Testis (tissue), 2 donors: ENCODE results near the gene VSX2.

ENCODE experiments used
- CTCF ChIP-seq, 3 experiments: fragments of 450-650 bp in 2 of 3; fragments of 200-600 bp in 1 of 3; sonication (generic) in 1 of 3; IDR thresholded peaks; one replicate each; pipeline ENCODE4 v1.5.1; 2016 to 2019; ENCODE audit warnings: antibody characterized with exemption in 3 of 3, mild to moderate bottlenecking in 2 of 3, moderate library complexity in 1 of 3
- POLR2A ChIP-seq: fragments of 450-650 bp; IDR thresholded peaks from one replicate; pipeline ENCODE4 v1.6.1; 2017; ENCODE audit warnings: antibody characterized with exemption, mild to moderate bottlenecking, moderate library complexity

- TF ChIP-seq CTCF (IDR thresholded peaks at IDR 0.05) (no peak), POLR2A (no peak)
Observed at GRCh38 chr14:74231784-74232183, 7.5 kb upstream of the VSX2 start.
